Anterior cingulate cortex (tissue), 58 donors: ENCODE data around the gene TRMT61B.

Source experiments
- DNase-seq, 58 donors: peaks; one replicate each; lab custom pipeline; 2025; lab: John Stamatoyannopoulos, UW

The TRMT61B gene

GRCh38 chr2:28870146-28870891 is at the start of gene TRMT61B:
Gene TRMT61B, minus strand, starts transcription at chr2:28870309. Its CDS starts 32 bp downstream, at chr2:28870277.
- DNase-seq = peak; percentile 43 to 97 (median 92)

- DNase-seq = no peak
Observed at GRCh38 chr2:28915939-28916338, 45.8 kb upstream of the TRMT61B start.

DNA sequence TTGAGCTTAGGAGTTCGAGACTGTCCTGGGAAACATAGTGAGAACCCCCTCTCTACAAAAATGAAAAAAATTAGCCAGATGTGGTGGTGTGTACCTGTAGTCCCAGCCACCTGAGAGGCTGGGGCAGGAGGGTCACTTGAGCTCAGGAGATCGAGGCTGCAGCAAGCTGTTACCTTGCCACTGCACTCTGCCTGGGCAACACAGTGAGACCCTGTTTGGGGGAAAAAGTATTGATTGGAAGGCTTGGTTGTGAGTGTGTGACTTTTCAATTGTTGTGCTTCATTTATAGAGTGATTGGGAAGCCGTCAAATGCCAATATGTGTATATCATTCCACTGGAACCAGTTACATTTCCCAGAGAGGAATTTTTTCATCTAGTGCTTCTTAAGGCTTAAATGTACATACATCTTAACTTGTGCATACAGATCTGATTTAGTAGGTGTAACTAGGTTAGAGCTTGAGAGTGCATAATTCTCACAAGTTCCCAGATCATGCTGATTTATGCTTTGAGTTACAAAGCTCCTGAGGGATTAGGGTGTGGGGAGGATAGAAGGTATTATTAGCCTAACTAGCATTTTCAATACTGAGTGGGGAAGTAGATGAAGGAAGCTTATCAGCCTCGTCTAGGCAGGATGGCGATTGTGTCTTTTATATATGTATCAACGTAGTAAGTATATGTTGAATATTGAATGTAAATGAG is 39.7 kb upstream of the TRMT61B start:
- DNase-seq = no peak

GRCh38 chr2:28908172-28908571 is 38.1 kb upstream of the TRMT61B start:
- DNase-seq = no peak

GRCh38 chr2:28906821-28907220 is 36.7 kb upstream of the TRMT61B start:
- DNase-seq = no peak

DNA sequence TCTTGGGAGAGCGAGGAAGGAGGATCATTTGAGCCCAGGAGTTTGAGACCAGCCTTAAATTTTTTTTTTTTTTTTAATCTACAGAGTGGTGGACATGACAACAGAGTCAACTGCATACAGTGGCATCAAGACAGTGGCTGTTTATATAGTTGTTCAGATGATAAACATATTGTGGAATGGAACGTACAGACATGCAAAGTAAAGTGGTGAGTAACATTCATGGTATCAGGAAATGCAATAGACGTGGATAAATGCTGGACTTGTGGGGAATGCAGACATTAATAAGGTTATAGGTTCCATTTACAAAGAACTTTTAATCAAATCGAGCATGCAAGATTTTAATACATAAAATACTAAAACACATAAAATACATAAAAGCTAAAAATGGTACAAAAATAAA is 36.3 kb upstream of the TRMT61B start:
- DNase-seq = no peak

DNA sequence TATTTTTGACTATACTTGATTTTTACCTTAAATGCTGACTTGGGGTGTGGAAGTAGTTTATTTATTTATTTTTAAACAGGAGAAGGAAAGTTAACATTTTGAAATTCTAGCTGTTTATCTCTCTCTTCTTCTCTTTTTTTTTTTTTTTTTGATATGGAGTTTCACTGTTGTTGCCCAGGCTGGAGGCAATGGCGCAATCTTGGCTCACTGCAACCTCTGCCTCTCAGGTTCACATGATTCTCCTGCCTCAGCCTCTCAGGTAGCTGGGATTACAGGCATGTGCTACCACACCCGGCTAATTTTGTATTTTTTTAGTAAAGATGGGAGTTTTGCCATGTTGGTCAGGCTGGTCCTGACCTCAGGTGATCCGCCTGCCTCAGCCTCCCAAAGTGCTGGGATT is 35.4 kb upstream of the TRMT61B start:
- no peak for DNase-seq

DNA sequence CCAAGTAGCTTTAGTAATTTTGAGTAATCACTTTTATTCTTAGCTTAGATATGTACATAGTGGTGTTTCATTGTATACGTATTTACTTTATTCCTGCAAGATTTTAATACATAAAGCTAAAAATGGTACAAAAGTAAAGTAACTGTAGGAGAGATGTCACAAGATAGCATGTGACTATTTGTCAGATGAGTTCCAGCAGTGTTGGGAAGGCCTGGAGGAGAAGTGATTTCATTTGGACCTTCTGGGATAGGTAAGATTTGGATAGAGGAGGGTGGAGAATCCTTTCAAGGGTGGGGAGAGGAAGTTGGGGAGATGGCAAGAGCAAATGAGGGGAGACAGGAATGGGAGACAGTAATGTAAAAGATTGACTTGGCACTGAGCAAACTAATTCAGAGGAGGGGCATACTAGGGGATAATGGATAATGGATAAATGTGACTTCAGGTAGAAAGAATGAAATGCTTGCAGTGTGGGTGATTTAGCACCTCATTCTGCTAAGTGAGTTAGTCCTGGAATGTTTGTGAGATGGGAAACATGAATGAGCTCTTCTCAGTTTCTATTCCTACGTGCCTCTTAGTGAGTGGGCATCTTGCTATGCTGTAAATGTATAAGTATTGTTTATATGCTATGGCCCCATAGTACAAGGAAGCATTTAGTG is 34.8 kb upstream of the TRMT61B start:
- no peak for DNase-seq

DNA sequence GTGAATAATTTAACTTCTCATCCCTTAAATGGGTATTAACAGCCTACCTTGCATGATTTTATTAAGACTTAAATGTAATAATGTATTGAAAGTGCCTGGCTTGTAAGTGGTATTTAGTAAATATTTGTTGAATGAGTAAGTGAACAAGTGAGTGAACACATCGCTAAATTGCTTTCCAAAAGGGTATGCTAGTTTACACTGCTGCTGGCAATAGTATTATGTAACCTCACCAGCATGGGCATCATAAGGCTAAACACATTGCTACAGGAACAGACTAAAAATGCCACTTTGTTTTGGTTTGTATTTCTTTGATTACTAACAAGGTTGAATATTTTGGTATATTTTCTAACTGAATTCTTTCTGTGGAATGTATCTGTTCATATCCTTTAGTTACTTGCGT is 34.2 kb upstream of the TRMT61B start:
- DNase-seq = no peak

- DNase-seq = no peak
Observed at GRCh38 chr2:28902584-28902983, 32.5 kb upstream of the TRMT61B start.

DNA sequence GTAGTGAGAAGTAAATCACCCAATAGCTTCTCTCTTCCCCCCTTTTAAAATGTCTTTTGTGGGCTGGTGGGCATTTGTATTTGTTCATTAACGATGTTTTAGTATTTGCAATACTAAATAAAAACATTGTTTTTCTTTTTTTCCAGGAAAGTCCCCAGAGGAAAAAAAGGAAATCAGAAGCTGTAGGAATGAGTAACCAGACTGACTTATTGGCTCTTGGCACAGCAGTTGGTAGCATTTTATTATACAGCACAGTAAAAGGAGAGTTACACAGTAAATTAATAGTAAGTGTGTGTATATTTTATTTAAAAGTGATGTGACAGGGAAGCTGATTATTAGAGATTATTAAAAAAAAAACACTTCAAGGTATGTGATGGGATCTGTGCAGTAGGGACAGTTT is 31.7 kb upstream of the TRMT61B start:
- no peak for DNase-seq

DNA sequence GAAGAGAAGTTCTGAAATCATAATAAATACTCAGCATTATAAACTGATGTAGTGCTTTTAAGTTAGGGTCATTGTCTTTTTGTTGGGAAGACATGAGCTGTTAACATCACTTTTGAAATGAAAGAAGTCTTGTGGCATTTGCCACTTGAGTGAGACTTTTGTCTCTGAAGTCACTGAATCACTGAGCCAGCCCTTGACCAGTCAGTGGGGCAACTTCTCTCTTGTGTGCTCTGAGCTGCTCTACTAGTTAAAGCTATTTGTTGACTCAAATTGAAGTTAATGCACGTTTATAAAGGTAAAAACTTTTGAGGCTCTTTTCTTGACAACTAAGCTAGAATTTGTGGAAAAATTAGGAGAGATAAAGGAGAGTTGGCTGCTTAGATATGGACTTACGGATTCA is 31.1 kb upstream of the TRMT61B start:
- no peak for DNase-seq

- no peak for DNase-seq
Observed at GRCh38 chr2:28898048-28898447, 27.9 kb upstream of the TRMT61B start.

GRCh38 chr2:28896906-28897305 is 26.8 kb upstream of the TRMT61B start:
- DNase-seq = no peak

- DNase-seq = peak in 10 of 58 donors; percentile 3 to 46 (median 26)
Observed at GRCh38 chr2:28895189-28895893, 25.2 kb upstream of the TRMT61B start.

GRCh38 chr2:28894470-28895188 is 24.5 kb upstream of the TRMT61B start, which contains the start of gene WDR43:
Gene WDR43, plus strand, starts transcription at chr2:28894667. Its CDS starts 32 bp downstream, at chr2:28894699.
- peak; percentile 53 to 99 (median 95) for DNase-seq

DNA sequence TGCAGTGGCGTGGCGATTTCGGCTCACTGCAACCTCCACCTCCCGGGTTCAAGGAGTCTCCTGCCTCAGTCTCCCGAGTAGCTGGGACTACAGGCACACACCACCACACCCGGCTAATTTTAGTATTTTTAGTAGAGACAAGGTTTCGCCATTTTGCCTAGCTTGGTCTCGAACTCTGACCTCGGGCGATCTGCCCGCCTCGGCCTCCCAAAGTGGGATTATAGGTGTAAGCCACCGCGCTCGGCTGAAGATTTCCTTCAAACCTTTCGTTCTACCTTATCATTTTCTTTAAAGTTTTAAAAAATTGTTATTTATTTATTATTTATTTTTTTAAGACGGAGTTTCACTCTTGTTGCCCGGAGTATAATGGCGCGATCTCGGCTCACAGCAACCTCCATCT is 23.4 kb upstream of the TRMT61B start:
- DNase-seq = peak in 1 of 58 donors; percentile 1

GRCh38 chr2:28880193-28880592 is 10.1 kb upstream of the TRMT61B start:
- no peak for DNase-seq

DNA sequence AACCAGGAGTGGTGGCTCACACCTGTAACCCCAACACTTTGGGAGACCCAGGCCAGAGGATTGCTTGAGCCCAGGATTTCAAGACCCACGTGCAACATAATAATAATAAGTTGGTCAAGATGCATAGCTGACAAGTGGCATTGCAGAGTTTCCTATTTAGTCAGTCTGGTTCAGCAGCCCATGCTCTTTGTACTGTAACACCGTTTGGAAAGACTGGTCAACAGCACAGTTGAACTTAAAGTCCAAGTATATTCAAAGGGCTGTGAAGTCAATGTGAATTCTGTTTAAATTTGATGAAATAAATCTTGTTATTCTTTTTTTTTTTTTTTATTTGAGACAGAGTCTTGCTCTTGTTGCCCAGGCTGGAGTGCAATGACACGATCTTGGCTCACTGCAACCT is 1.5 kb upstream of the TRMT61B start:
- no peak for DNase-seq
